Sciatic nerve (tissue), 2 donors: ENCODE results near the gene CALHM5. TPM values are rescaled to one million over a fixed set of nuclear protein-coding genes. Genes with fewer than 3 reads are reported as not detected.

Source experiments
- ATAC-seq: fragments of 200-7000 bp; cut with Tn5 transposase; one replicate; pipeline ENCODE4 v1.9.1; 2020; ENCODE audit warnings: mild to moderate bottlenecking, moderate library complexity
- DNase-seq: peaks from one replicate; pipeline ENCODE4 v3.0.0-alpha.2; 2020; ENCODE audit warnings: low spot score
- intact Hi-C: fragments of 100-400 bp; cut with DNase I; formaldehyde crosslinking; loops from one replicate; pipeline ENCODE4 v1.14.2; 2022
- total RNA-seq: library from RNA; stranded (reverse); fragmentation: NEBNext Ultra II Directional; extraction: Animal tissue kit (Norgen Biotek cat#: 25700); gene quantifications from one replicate; pipeline ENCODE4 v1.2.1, GENCODE V29; 2021
- donor health status: DM: no; HTN: no; CAD: no.
- donor health status: DM: no; HTN: no; CAD: no.

CALHM5 gene
- total RNA-seq, 1 donor from 2014 or later: 5.3 TPM

DNA sequence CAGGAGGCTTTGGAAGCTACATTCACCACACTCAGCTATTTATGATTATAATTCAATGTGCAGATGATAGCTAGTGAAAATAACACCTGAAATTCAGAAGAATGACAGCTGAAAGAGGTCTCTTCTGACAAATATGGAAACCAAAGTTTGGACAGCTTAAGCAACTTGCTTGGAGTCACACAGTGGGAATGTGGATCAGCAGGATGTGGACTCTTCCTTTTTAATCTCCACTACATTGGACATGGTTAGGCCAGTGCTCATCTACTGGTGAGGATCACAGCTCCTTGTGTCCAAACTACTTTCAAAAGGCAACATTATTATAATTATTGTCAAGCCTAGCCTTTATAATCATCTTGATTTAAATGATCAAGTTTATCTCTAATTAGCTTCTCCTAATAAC is 23.7 kb downstream of the CALHM5 start:
- ATAC-seq (no peak), DNase-seq (no peak)
- intact Hi-C loops: no loop called here

DNA sequence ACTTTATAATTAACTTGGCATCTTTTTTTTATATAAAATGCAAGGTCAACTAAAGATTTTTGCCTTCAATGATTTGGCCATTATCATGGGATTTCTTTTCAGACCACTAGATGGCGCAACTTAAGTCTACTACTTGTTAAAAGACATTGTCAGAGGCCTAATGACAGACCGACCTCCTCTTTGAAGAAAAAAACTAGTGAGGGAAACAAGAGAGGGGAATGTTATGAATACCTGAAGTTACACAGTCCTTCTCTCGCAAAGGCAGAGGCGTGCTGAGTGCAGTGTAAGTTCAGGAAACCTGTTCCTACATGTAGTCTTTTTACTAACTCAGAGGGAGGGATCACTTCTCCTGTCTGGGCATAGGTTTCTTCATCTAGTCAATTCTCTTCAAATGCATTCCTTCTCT is 24.8 kb downstream of the CALHM5 start:
- ATAC-seq (peak; percentile 36), DNase-seq (no peak)
- intact Hi-C loops: no loop called here

DNA sequence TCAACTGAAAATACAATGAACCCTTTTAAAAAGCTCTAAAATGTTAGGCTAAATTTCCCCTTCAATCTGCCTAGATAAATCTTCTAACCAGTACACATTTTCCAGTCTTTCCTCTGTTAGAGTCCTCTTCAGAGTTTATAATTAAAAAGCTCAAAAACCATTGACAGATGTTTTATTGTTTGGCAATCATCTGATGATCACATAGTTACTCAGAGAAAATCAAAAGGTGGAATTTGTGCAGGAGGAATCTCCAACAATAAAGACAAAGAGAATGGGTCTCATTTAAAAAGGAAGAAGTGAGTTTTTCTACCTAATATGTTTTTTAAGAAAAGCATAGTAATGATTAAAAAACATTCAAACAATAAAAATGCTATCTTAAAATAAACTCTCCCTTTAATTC is 31.0 kb downstream of the CALHM5 start:
- intact Hi-C loops: no loop called here
- DNase-seq (no peak), ATAC-seq (no peak)

DNA sequence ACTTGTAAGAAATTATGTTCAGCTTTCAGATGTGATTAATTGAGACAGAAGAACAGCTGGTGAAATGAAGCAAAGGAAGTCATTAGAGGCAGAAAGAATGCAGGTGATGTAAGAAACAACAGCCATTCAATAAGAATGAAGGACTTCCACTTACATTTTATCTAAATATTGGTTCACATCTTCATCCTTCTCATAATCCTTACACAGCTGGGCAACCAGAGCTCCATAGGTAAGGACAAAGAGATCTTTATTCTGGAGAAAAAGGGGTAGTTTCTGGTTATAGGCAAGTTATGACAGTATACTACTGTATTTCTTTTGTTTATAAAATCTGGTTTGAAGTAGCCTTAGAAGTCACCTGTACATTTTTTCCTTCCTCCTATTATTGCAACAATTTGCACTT is 31.7 kb downstream of the CALHM5 start:
- DNase-seq (no peak), ATAC-seq (no peak)
- intact Hi-C loops: no loop called here

DNA sequence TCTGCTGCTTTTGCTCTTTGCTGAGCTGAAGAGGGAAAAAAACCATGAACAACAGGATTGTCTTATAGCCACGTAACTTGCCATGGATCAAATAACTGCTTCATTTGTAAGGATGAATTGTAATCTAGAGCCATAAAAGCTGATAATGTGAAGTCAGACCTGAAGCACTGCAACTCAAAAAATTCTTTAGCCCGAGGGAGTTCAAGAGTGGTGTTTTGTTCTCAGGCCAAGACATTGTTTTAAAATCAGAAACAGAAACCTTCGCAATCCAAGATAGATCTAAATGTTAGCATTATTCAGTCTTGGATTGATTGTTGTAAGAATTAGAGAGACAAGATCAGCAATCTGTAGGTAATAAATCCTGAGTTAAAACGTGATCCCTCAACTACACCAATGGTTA is 34.2 kb downstream of the CALHM5 start, which contains the start of gene TRAPPC3L:
TRAPPC3L (minus strand) TSS at position 34 of the 400 bp plus-strand sequence. CDS start 170 bp downstream, outside the sequence.
- DNase-seq (no peak), ATAC-seq (no peak)
- intact Hi-C loops: no loop called here

DNA sequence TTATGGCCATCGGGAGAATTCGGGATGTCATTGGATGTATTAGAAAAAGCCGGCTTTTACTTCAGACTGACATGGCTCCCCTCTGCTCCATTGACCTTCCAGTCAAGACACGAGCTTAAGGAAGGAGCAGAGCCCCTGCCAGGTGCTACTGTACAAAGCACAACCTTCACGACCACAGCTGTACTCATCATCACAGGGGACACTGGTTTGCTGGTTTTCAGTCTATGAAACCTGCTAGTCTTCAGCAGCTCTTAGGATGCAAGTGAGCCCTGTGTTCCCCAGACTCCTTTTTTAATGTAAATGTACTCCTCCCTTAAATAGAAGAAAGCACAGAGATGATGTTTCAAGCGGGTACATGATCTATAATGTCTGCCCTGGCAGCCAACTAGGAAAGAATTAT is 35.9 kb downstream of the CALHM5 start:
- ATAC-seq (no peak), DNase-seq (no peak)
- intact Hi-C loops: no loop called here

DNA sequence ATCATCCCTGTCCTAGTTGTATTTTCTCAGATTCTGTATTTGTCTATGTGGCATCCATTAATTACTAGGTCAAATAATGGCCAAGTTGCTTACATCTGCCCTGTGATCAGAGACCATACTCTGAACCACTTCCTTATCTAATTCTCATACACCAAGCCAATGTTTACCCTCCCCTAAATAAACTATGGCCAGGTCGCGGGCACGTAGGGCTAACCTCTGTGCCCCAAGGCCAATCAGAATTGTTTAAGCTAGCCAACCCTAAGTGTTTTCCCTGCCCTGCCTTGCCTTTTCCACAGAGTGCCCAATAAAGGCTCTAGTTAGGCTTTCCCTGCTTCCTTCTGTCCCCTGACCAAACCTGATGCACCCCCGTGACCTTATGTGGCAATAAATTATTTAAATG is 39.4 kb downstream of the CALHM5 start:
- ATAC-seq (no peak), DNase-seq (no peak)
- intact Hi-C loops: no loop called here

DNA sequence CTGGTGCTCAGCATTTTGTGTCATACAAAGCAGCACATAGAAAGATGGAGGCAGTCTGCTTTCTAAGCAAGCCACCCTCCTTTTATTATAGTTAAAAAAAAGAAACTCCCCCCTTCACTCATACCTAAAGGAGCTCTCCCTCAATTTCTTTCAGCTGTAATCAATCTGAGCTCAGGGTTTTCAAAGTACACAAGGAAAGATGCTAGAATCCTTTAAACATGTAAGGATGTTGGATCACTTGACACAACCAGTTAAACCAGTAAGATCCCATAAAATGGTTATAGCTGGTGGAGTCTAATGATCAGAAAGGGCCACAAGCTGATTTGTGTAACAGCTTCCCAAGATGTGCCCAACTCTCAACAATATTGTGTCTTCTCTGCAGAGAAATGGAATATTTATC is 42.0 kb downstream of the CALHM5 start, which contains the start of gene CALHM4:
CALHM4 (plus strand) TSS at position 301 of the 400 bp plus-strand sequence; CDS start at position 344, 43 bp downstream.
- DNase-seq: no peak
- no peak for ATAC-seq
- intact Hi-C loops: no loop called here

DNA sequence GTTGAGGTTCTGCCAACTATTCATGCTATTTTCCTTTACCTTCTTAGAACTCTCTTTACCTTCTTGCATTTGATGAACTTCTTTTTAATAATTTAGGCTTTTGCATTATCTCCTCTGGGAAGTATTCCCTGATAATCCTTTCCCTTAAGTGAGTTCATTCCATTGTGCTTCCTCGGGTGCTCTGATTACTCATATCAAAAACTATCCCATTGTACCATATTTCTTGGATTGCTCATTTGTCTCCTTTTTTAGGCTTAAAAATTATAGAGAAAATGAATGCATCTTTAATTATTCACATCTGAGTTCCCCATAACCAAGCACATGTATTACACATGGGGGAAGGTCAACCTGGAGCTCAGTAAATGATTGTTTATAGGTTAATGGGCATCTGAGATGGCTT is 44.6 kb downstream of the CALHM5 start:
- ATAC-seq: no peak
- intact Hi-C loops: no loop called here
- no peak for DNase-seq

DNA sequence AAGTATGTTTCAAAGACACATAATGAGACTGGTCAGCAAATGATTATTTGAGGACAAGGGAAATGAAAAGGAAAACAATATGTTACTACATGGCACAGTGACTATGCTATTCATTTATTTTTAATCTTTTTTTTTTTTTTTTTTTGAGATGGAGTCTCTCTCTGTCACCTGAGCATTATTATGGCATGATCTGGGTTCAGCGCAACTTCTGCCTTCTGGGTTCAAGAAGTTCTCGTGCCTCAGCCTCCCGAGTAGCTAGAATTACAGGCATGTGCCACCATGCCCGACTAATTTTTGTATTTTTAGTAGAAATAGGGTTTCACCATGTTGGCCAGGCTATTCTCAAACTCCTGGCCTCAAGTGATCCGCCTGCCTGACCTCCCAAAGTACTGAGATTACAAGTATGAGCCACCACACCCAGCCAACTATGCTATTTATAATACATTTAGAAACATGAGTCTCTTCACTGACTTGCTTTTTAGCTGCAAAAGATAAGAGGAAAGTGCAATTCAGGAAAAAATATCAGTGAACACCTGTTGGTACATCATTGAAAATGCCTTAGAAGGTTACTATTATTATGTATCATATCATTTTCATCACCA is 45.5 kb downstream of the CALHM5 start:
- intact Hi-C loops: no loop called here
- DNase-seq: no peak
- no peak for ATAC-seq

DNA sequence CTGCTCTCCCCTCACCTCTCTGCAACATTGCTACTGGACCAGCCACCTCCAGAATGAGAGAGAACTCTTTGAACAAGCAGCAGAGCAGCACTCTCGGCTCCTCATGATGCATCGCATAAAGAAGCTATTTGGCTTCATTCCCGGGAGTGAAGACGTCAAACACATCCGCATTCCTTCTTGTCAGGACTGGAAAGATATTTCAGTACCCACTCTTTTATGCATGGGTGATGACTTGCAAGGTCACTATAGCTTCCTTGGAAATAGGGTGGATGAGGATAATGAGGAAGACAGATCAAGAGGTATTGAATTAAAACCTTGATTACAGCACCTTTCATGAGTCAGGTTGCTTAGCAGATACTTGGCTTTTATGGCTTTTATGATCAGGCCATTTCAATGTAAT is 46.5 kb downstream of the CALHM5 start:
- intact Hi-C loops: no loop called here
- ATAC-seq: no peak

DNA sequence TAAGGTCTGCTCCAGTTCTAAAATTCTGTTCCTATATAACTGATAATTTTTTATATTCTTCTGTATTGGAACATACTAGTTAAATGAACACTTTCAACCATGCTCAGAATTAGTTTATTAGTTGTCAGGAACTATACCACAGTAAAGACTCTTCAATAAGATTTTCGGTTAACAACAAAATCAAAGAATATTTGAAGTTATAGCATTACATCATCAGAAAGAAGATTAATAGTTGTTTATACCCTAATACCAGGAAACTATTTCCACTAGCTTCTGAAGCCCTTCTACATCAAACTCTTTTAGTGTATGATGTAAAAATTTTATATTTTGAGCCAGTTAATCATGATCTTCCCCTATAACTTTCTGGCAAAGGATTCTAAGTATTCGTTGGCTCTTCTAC is 48.7 kb downstream of the CALHM5 start:
- DNase-seq (no peak), ATAC-seq (no peak)
- intact Hi-C loops: no loop called here

More for the DNA sequence above, 46.5 kb downstream of the CALHM5 start:
- no peak for DNase-seq

DNA sequence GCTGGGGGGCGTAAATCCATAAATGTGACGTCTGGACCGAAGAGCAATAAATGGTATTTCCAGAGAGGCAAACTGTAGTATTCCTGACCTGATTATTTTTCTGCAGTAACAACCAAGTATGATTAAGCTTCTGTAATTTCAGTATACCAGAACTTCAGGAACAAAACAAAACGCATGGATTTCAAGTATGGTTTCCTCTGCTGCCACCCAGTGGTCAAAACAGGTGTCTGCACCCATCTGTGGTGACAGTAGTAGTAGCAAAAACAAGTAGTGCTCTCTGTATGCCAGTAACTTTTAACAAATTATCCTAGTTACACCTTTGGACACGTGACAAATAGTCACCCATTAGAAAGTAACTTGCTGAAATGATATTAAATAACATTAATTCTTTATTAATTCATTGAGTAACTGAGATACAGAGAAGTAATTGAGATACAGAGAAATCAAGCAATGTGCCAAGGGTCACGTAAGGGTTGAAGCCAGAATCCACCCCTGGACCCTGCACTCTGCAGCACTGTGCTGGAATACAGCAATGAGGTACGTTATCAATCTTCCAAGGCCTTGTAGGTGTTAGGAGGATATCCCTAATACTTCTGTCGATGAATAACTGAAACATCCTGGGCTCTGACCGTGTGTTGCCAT is 50.1 kb downstream of the CALHM5 start:
- intact Hi-C loops: no loop called here
- ATAC-seq (peak; percentile 81), DNase-seq (peak; percentile 86)

DNA sequence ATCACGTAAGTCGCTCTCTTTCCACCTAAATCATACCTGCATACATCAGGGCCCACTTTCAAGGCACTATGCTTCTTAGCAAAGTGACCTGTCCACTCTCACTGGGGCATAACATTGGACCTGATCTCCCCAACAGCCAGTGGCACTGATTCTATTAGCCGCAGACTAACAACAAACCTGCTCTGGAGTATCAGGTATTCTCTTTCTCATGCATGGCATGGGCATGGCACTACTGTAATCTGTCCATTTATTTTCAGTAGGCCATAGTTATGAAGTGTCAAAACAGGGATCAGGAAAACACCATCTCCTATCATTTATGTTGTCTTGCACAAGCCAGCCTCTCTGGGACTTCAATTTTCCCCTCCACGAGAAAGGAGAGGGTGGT is 50.6 kb downstream of the CALHM5 start:
- ATAC-seq (no peak), DNase-seq (no peak)
- intact Hi-C loops: no loop called here

DNA sequence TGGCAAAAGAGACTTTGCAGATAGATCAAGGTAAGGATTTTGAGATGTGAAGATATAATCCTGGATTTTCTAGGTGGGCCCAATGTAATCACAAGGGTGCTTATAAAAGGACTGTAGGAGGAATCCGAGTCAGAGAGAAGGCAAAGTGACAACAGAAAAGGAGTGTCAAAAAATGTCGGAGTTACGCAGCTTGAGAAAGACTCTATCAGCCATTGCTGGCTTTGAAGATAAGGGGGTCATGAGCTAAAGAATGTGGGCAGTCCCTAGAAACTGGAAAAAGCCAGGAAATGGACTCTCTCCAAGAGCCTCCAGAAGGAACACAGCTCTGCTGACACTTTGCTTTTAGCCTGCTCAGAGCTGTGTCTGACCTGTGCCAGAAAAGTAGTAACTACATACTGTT is 51.2 kb downstream of the CALHM5 start:
- DNase-seq (no peak), ATAC-seq (no peak)
- intact Hi-C loops: no loop called here

DNA sequence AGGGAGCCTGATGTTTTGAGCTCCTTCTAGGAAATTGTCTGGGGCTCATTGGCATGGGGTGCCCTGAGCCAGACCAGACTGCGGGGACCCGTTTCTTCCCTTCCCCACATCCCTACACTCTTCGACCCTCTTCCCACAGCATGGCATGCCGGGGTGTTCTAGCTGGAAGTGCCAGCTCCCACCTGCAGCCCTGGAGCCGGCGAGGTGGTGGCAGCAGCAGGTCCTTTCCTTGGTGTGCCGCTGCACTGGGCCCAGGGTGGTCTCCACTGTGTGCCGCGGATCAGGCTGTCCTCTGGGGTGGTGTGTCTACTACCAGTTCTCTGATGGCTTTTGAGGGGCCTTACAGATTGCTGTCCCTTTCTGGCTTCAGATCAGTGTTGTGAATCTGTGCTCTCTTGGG is 52.4 kb downstream of the CALHM5 start:
- ATAC-seq: no peak
- intact Hi-C loops: no loop called here
- DNase-seq: no peak

DNA sequence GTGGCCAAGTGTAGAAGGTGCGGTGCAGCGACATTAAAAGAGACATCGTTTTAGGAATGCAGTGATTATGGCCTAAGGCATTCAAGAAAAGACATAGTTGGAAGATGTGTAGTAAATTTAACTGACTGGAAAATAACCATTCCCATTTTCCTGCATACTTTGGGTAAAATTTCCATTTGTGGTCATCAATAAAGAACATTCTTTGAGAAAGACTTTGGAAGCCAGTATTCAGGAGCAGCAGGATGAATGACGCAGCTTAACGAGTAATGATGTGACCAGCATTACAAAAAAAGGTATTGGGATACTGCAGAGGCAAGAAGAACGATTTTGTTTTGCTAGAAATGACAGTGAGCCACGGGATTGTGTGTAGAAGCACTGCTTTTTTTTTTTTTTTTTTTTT is 52.9 kb downstream of the CALHM5 start:
- intact Hi-C loops: no loop called here
- DNase-seq (no peak), ATAC-seq (no peak)

DNA sequence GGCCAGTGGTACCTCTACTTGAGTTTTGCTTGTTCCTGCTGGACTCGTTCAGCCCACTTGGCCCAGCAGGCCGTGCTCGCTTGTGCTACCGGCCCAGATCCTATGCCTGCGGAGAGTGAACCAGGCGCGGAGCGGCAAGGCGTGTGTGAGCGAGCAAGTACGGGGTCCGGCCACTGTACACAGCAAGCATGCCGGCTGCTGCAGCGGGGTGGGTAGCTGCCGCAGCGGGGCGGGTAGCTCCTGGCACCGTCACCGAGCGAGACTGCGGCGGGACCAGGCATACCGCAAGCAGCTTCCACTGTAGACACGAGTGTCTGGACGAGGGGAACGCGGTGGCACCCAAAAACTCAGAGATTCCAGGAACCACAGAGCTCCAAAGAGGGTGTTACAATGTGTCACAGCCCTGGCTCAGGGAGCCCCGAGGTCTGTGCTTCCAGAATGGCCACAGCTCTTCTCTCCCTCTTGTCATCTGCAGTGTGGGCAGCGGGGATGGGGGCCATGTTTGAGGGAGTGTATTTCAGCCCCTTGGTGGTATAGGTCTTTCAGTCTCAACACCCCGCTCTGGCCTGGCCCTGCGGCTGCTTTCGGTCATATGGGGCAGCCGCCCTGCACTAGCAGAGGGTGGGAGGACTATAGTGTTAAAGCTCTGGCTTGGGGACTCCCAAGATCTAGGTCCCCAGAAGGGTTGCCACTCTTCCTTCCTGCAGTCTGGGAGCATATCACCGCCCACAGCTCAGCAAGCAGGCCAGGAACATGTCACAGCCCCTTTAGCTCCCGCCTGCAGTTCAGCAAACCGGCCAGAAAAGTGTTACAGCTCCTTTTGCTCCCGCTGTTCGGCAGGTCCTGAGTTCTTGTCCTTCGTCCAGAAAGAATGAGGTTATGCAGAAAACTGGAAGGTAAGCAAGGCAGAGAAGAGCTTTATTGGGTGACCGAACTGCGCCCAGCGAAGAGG is 53.8 kb downstream of the CALHM5 start:
- DNase-seq (peak; percentile 57), ATAC-seq (peak; percentile 70)
- intact Hi-C loops: no loop called here

DNA sequence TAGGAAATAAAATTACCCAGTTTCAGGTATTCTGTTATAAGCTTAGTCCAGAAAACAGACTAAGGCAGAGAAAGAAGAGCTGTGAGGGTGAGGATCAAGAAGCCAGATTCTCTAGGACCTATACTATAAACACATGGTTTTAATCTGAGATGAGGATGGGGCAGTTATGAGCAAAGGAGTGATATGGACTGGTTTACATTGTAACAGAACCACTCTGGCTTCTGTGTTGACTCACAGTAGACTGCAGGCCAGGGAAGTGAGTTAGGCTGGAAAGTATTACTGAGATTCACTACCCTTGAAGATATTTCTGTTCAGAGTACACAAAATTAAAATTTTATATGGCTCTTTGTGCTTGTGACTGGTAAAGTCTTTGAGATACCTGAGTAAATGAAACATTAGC is 56.7 kb downstream of the CALHM5 start:
- no peak for DNase-seq
- ATAC-seq: no peak
- intact Hi-C loops: no loop called here
